NCI-H526 treated with DMSO at 0.1 percent for 48 hours (cell line): ENCODE data around the gene ST6GALNAC2.
A peak's percentile ranks its signal among the peaks of the same experiment; 100 is the strongest.
"Not testable (repeated sequence)": the region's sequence is repeated elsewhere in the genome, so short reads cannot be mapped to it uniquely, and the experiment has no call there.

Experiments used
- DNase-seq: peaks from one replicate; lab custom pipeline; 2025; lab: John Stamatoyannopoulos, UW

The ST6GALNAC2 gene

GRCh38 chr17:76540381-76541300 lies 45.0 kb downstream of the ST6GALNAC2 start:
- DNase-seq = peak; percentile 94

DNA sequence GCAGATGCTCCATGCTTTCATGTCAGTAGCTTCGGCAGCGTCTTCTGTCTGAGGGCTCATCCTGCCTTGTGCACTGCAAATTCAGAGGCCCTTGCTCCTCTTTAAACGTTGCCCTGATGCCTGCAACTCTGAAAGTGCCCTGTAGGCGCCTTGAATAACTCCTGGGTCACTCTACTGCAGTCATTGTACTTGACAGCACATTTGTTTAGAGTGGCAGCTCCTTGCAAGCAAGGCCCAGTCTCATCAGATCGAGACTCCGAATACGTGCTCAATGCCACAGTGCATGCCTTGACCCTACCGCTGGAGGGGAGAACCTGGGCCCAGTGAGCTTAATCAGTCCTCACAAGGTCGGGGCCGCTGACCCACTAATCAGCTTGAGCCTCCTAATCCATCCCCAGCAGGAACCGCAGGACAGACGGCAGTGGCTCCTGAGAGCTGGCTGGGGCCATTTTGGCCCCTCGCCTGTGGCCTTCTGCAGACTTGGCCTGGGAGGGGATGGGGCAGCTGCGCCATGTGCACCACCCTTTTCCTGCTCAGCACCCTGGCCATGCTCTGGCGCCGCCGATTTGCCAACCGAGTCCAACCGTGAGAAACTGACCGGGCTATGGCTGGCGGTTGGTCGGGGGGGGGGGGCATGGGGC lies 45.9 kb downstream of the ST6GALNAC2 start, which contains the start of gene PRCD:
Gene PRCD (plus strand): TSS at position 414 of the 641 bp plus-strand sequence. CDS start 98 bp downstream, at position 512.
- DNase-seq = no peak

DNA sequence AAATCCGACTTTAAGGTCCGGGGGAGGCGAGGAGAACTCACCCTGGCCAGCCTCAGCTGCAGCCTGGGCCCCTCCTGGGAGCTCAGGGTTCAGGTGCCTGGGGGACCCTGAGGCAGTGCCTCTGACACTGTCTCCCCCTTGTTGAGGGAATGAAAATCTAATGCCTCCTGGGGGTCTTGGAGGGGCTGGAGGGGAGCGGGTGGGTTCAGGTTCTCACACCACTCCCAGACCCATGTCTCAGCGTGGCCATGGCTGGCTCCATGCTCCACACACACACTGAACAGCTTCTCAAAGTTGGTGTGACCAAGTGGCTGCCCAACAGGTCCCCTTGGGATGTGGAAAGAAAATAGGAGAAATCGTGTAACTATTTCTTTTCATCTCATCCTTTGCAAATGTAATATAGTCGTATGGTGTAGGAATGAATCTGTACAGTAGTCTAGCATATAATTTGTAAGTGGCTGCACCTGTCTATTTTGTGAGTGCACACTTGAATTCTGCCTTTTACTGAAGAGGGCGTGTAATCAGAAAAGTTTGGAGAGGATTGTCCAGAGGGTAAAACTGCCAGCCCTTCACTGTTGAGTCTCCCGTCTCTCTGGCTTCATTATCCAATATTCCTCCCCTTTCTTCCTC lies 46.6 kb downstream of the ST6GALNAC2 start:
- DNase-seq = no peak

DNA sequence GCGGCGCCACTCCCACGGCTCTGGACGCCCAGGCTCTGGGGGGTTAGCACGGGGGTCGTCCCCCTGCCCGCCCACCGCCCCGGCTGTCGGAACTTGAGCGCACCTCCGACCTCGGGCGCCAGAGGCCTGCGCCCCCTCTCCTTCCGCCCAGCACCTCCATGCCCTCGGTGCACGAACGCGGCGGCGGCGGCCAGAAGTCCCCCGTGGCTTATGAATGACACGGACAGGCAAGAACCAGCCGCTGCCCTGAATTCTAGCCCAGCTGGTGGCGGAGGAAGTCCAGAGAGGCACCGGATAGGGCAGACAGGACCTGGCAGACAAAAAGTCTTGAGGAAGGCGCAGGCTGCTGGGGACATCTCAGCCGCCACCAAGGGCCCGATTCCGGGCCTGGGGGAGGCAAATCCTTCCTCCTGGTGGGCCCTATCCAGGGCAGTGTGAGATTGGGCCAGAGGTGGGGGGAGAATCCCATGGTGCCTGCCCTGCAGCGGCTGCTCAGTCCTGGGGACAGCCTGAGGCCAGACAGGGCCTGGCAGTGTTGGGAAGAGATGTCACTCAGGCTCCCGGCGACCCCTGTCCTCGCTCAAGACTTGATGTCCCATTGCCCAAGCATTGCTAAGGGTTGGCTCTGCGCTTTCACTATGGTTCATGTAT lies 47.3 kb downstream of the ST6GALNAC2 start:
- no peak for DNase-seq

DNA sequence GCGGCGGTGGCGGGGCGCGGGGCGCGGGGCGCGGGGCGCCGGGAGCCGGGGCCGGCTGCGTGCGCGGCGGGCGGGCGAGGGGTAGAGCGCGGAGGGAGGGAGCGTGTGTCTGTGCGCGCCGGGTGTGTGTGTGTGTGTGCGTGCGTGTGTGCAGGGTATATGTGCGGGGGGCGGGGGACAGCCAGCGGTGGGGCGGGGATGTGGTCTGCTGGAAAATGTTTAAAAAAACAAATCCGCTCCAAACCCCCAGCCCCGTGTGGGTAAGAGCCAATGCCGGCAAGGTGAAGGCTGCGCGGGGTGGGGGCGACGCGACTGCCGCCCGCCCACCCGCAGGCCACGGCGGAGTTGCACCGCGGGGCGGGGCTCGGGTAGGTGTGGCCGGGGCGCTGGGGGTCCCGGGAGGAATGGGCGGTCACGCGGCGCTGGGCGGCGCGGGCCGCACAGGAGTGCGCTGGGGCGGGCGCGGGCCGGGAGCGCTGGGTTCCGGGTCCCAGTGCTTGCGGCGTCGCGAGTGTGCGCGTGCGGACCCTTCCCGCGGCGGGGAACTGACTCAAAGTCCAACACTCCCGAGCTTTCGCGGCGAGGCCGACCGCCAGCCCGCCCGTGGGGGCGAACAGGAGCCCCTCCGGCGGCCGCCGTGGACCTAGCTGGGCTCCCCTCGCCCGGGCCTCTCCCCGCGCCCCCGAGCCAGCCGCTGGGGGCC lies 47.9 kb downstream of the ST6GALNAC2 start, which contains the start of gene CYGB:
Gene CYGB (minus strand): TSS at position 132 of the 703 bp plus-strand sequence. CDS start 167 bp downstream, outside the sequence.
- no peak for DNase-seq

- DNase-seq = no peak
Observed at GRCh38 chr17:76537288-76537577, 48.4 kb downstream of the ST6GALNAC2 start.

DNA sequence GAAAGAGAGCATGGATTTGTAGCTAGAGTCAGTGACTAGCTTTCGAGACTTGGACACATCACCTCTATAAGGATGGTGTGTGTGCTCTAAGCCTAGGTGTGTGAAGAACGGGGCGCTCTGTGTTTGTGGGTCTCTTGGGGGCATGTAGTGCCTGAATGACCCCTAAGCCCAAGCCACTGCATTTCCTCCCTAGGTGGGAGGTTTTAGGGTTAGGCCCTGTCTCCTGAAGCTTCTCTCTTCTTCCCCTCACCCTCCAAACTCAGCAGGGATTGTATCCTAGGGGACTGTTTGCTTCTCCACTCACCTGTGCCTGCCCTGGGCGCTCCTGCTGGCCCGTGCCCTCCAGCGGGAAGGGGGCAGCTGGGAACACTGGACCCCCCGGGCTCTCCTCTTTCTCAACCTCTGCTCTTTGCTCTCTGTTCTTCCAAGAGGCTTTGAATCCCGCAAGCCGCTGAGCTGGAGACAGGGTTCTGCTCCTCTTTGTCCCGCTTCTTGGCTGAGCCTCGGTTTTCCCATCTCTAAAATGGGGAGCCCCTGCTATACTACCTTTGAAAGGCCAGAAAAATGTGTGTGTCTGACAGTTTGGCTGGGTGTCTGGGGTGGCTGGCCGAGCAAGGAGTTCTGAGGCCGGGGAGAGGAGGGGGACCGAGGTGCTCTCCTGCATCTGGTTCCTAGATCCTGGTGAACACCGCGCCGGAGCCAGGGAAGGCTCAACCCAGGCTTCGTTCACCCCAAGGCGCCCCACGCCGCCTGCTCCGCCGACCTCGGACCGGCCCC lies 49.0 kb downstream of the ST6GALNAC2 start:
- no peak for DNase-seq

GRCh38 chr17:76535788-76536510 lies 49.7 kb downstream of the ST6GALNAC2 start:
- DNase-seq = no peak

DNA sequence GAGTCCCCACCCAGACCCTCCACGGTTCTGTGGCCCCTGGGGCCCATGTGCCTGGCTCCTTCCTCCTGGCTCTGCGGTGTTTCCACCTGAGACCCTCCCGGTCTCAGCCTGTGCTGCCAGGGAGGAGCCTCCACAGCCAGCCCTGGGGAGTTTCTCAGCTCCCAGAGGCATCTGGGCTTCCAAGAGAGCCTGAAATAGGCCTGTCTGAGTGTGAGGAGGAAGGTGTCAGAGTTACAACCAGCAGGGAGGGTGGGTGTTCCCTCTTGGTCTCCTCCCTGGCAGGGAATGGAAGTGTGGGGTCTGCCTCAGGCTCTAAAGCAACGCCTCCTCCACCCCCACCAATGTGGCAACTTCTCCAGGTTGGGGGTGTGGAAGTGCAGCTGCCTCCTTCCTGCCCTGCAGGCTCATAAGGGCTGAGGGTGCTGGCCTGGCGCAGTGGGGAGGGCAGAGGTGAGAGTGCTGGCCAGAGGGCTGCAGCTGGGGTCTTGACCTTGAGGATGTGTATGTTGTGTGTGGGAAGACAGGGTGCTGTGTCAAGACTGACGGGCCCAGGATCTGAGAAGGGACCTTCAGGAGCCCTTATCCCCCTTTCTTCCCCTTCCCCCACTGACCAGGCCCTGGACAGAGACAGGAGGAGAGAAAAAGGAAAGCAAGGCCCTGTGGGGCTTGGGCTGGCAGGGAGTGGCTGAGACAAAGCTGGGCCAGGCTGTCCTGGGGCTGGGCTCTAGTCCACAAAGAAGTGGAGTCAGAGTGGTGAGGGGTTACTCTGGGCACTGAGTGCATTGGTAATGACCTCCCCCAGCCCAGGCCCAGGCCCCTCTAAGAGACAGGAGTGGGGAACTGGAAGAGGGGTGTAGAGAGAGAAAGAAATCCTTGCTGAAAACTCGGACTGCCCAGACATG lies 50.6 kb downstream of the ST6GALNAC2 start:
- DNase-seq = no peak

DNA sequence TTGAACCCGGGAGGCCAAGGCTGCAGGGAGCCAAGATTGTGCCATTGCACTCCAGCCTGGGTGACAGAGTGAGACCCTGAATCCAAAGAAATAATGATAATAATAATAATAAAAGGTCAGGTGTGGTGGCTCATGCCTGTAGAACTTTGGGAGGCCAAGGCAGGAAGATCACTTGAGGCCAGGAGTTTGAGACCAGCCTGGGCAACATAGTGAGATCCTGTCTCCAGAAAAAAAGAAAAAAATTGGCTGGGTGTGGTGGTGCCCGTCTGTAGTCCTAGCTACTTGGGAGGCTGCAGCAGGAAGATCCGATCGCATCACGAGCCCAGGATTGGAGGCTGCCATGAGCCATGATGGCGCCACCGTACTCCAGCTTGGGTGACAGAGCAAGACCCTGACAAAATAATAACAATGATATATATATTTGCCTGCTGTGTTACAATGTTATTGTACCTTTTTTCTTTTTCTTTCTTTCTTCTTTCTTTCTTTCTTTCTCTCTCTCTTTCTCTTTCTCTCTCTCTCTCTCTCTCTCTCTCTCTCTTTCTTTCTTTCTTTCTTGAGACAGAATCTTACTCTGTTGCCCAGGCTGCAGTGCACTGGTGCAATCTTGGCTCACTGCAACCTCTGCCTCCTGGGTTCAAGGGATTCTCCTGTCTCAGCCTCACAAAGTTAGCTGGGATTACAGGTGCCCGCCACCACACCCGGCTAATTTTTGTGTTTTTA lies 51.9 kb downstream of the ST6GALNAC2 start:
- DNase-seq = not testable (repeated sequence)

GRCh38 chr17:76532072-76532651 lies 53.5 kb downstream of the ST6GALNAC2 start:
- DNase-seq = no peak

- no peak for DNase-seq
Observed at GRCh38 chr17:76531486-76532038, 54.1 kb downstream of the ST6GALNAC2 start.

DNA sequence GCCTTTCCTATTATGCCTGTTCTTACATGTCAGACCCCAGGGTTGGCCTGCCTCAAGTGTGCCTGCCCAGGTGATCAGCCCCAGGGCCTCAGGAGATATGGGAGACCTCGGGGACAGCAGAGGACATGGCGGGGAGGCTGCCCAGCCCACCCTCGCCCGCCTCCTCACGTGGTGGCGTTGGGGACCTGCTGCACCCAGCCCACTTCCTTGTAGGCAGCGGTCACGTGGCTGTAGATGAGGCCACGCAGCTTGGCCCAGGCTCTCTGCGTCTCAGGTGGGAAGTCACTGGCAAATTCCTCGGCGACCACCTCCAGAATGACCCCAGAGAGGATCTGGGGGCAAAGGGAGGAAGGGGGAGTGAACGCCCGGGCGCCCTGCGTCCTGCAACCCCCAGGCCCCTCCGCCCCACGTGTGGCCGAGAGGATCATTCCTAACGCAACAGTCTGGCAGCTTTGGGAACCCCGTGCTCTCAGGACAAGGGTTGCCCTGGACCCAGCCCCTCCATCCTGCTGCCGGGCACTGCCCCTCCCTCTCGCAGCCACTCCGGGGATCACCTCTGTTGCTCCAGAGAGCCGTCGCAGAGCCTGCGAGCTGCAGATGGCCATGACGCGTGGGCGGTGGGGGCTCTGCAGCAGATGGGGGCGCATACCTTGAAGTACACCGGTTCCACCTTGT lies 54.7 kb downstream of the ST6GALNAC2 start:
- DNase-seq = no peak

DNA sequence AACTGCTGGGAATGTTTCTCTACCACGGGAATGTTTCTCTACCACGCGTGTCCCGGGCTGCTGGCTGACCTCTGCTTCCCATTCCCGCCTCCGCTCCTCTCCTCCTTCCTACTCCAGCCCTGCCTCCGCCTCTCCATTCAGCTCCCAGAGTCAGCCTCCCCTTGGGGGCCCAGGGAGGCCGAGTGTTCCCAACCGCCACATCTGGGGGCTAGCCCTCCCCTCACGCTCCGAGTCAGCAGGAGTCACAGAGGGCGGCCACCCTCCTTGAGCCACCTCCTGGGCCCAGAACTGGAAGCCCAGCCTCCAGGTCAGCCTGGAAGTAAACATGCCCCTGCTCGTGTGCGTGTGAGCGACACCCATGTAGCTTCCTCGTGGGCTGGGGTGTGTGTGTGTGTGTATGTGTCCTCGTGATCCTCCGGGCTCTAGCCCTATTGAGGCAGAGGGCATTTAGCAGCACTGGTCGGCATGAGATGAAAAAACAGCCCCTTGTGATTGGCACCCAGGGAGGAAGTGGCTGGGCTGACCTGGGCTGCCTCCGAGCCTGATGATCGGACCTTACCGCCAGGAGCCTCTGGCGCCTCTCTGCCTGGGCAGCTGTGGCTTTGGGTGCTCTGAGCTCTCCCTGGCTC lies 55.5 kb downstream of the ST6GALNAC2 start:
- no peak for DNase-seq

- DNase-seq = no peak
Observed at GRCh38 chr17:76529224-76530094, 56.2 kb downstream of the ST6GALNAC2 start.
